A549 (cell line): ENCODE results near the gene SEC14L5. TPM values are rescaled to one million over a fixed set of nuclear protein-coding genes. Genes with fewer than 3 reads are reported as not detected.

Experiments
- ATAC-seq, 2 experiments: fragments of 200-7000 bp in 1 of 2; fragments of >200 bp in 1 of 2; cut with Nextera tagmentation in 1 of 2; cut with Tn5 transposase in 1 of 2; 3 replicates each; pipeline versions ENCODE4 v1.8.0 to v1.9.1; 2018 to 2020; ENCODE audit warnings: mild to moderate bottlenecking in 1 of 2, moderate library complexity in 1 of 2
- CTCF ChIA-PET: fragments of 300-600 bp; sonication (Branson Sonifier 250); formaldehyde crosslinking; extraction: SDS; loops from one replicate; lab custom pipeline; 2021; ENCODE audit warnings: antibody characterized with exemption, inconsistent platforms; lab: Yijun Ruan, JAX
- POLR2A ChIA-PET: fragments of 350-600 bp; formaldehyde crosslinking; extraction: SDS; loops from one replicate; lab custom pipeline; 2021; ENCODE audit warnings: antibody characterized with exemption, inconsistent platforms; lab: Yijun Ruan, JAX
- DNase-seq, 2 experiments: peaks; one replicate each; pipeline versions ENCODE4 v3.0.0 to v3.0.0-alpha.2; 2011 to 2016; ENCODE audit warnings: low read depth in 1 of 2, low spot score in 1 of 2
- FAIRE-seq: peaks from 2 replicates; lab custom pipeline; 2011; peaks lifted over from hg19 to GRCh38; lab: Jason Lieb, UNC
- H3K27ac ChIP-seq, 2 experiments: fragments of >200 bp; sonication (Bioruptor Twin); formaldehyde crosslinking; 3 replicates each; pipeline ENCODE4 v1.5.1; 2016 to 2017
- H3K4me1 ChIP-seq: fragments of >200 bp; sonication (Bioruptor Twin); formaldehyde crosslinking; 3 replicates; pipeline ENCODE4 v1.6.1; 2016
- H3K4me2 ChIP-seq: fragments of >200 bp; sonication (Bioruptor Twin); formaldehyde crosslinking; 3 replicates; pipeline ENCODE4 v1.6.1; 2016
- H3K4me3 ChIP-seq: fragments of >200 bp; sonication (Bioruptor Twin); formaldehyde crosslinking; 3 replicates; pipeline ENCODE4 v1.5.1; 2016
- H3K9me3 ChIP-seq: fragments of >200 bp; sonication (Bioruptor Twin); formaldehyde crosslinking; 3 replicates; pipeline ENCODE4 v1.6.1; 2016
- BHLHE40 ChIP-seq: IDR thresholded peaks from 2 replicates; pipeline ENCODE4 v1.6.1; 2012; ENCODE audit warnings: low read depth, low read length, inconsistent platforms
- CBX2 ChIP-seq: fragments of 200-600 bp; sonication (generic); IDR thresholded peaks from 2 replicates; pipeline ENCODE4 v1.6.1; 2016; ENCODE audit warnings: low read depth, mild to moderate bottlenecking, borderline replicate concordance
- ELK1 ChIP-seq: fragments of 150-350 bp; IDR thresholded peaks from 2 replicates; pipeline ENCODE4 v1.6.1; 2014; ENCODE audit warnings: low read depth, mild to moderate bottlenecking, low read length
- FOSB ChIP-seq: fragments of 250-450 bp; sonication (Bioruptor Pico); IDR thresholded peaks from 2 replicates; pipeline ENCODE4 v1.5.0; 2020; ENCODE audit warnings: mild to moderate bottlenecking, moderate library complexity
- GATA3 ChIP-seq: IDR thresholded peaks from 2 replicates; pipeline ENCODE4 v1.6.1; 2012; ENCODE audit warnings: borderline replicate concordance
- HES2 ChIP-seq: fragments of >200 bp; sonication (Bioruptor Twin); formaldehyde crosslinking; IDR thresholded peaks from 2 replicates; pipeline ENCODE4 v1.6.1; 2016
- HMGXB4 ChIP-seq: fragments of 250-450 bp; sonication (Bioruptor Pico); IDR thresholded peaks from 2 replicates; pipeline ENCODE4 v1.5.0; 2021; ENCODE audit warnings: mild to moderate bottlenecking, moderate library complexity, borderline replicate concordance
- HOXA7 ChIP-seq: fragments of 250-450 bp; sonication (Bioruptor Pico); IDR thresholded peaks from 2 replicates; pipeline ENCODE4 v1.5.0; 2020; ENCODE audit warnings: mild to moderate bottlenecking, moderate library complexity
- HOXB5 ChIP-seq: fragments of 250-450 bp; sonication (Bioruptor Pico); IDR thresholded peaks from 2 replicates; pipeline ENCODE4 v1.5.0; 2020; ENCODE audit warnings: mild to moderate bottlenecking, moderate library complexity
- NPAS2 ChIP-seq: fragments of 250-450 bp; sonication (Bioruptor Pico); IDR thresholded peaks from 2 replicates; pipeline ENCODE4 v1.8.0; 2022; ENCODE audit warnings: mild to moderate bottlenecking, moderate library complexity, borderline replicate concordance
- NR3C1 ChIP-seq: fragments of >200 bp; sonication (Bioruptor Twin); formaldehyde crosslinking; IDR thresholded peaks from 3 replicates; pipeline ENCODE4 v1.6.1; 2017
- PHF8 ChIP-seq: fragments of 200-600 bp; sonication (generic); IDR thresholded peaks from 2 replicates; pipeline ENCODE4 v1.6.1; 2016; ENCODE audit warnings: low read depth, mild to moderate bottlenecking, antibody characterized with exemption, moderate library complexity, borderline replicate concordance
- POLR2A ChIP-seq: IDR thresholded peaks from 2 replicates; pipeline ENCODE4 v1.6.1; 2012; ENCODE audit warnings: mild to moderate bottlenecking, low read length
- RAD21 ChIP-seq, 2 experiments: fragments of >200 bp in 1 of 2; sonication (Bioruptor Twin) in 1 of 2; formaldehyde crosslinking in 1 of 2; IDR thresholded peaks in 1 of 2; conservative IDR thresholded peaks in 1 of 2; 2 replicates in 1 of 2; 3 replicates in 1 of 2; pipeline ENCODE4 v1.6.1; 2012 to 2018; ENCODE audit warnings: inconsistent platforms in 1 of 2
- RCOR1 ChIP-seq: fragments of 150-350 bp; IDR thresholded peaks from 2 replicates; pipeline ENCODE4 v1.6.1; 2014; ENCODE audit warnings: antibody characterized with exemption, low read length, low read depth
- REST ChIP-seq: fragments of 200-600 bp; sonication (generic); IDR thresholded peaks from 2 replicates; pipeline ENCODE4 v1.6.1; 2016; ENCODE audit warnings: antibody characterized with exemption, mild to moderate bottlenecking, moderate library complexity
- SREBF2 ChIP-seq: fragments of 450-650 bp; IDR thresholded peaks from 2 replicates; pipeline ENCODE4 v1.6.1; 2014; ENCODE audit warnings: mild to moderate bottlenecking, moderate library complexity
- TFCP2L1 ChIP-seq: fragments of 250-450 bp; sonication (Bioruptor Pico); IDR thresholded peaks from 2 replicates; pipeline ENCODE4 v1.5.0; 2021; ENCODE audit warnings: mild to moderate bottlenecking
- TP53 ChIP-seq: fragments of 250-450 bp; sonication (Bioruptor Pico); IDR thresholded peaks from 2 replicates; pipeline ENCODE4 v1.5.0; 2021; ENCODE audit warnings: mild to moderate bottlenecking, moderate library complexity
- WGBS: methylation state at CpG from one replicate; pipeline ENCODE4 v1.1.6; 2017; ENCODE audit errors: missing lambda C conversion rate; 5-methylcytosine and 5-hydroxymethylcytosine counted together
- polyA plus RNA-seq, 4 experiments: library from polyadenylated mRNA; depleted of rRNA in 3 of 4; stranded (reverse); fragments of >200 nt; fragmentation: RNase III in 1 of 4; extraction: RNeasy Plus Mini Kit Qiagen cat#74134 plus additional on column Dnase treatment in 1 of 4; gene quantifications; 2 replicates in 3 of 4; 3 replicates in 1 of 4; pipeline ENCODE4 v1.2.3, GENCODE V29; 2011 to 2017

SEC14L5 gene
- polyA plus RNA-seq, 2 of the 4 experiments (the other 2 are of a cell fraction), result 0.03 to 0.05 TPM

GRCh38 chr16:4979736-4980660 is 21.9 kb downstream of the SEC14L5 start:
- ChIA-PET CTCF (interaction anchor here (0.9 to 1.6 kb wide), 2 partner anchors 12 to 106 kb away, joined by 3 read pairs; no protein-coding TSS in a partner anchor), POLR2A (no interaction called here)
- ATAC-seq, result no peak
- Histone ChIP-seq H3K27ac (no peak overlapping the region), H3K4me2 (no peak overlapping the region), H3K4me3 (no peak overlapping the region), H3K9me3 (no peaks in the 10 kb centered on the region), H3K4me1 (no peaks in the 10 kb centered on the region)
- WGBS, result 57% methylated on average over 25 of the region's 25 CpGs
- DNase-seq, result no peak
- no peak for FAIRE-seq
- TF ChIP-seq GATA3 (no peak), POLR2A (no peak), SREBF2 (no peak), HMGXB4 (CRISPR knock-in tag) (no peak), TP53 (CRISPR knock-in tag) (no peak), HOXA7 (no peak), ELK1 (no peak), FOSB (CRISPR knock-in tag) (no peak), CBX2 (no peak), NR3C1 (no peak), RCOR1 (no peak), HOXB5 (CRISPR knock-in tag) (no peak)

GRCh38 chr16:4980691-4981090 is 22.6 kb downstream of the SEC14L5 start:
- CTCF ChIA-PET, result no interaction called here
- Histone ChIP-seq H3K9me3 (no peaks in the 10 kb centered on the region), H3K27ac (no peak overlapping the region), H3K4me2 (no peak overlapping the region), H3K4me1 (no peaks in the 10 kb centered on the region), H3K4me3 (no peak overlapping the region)
- no peak for DNase-seq
- POLR2A ChIA-PET, result no interaction called here
- ATAC-seq, result no peak
- TF ChIP-seq HES2, result no peak
- no peak for TF ChIP-seq TFCP2L1 (CRISPR knock-in tag)
- TF ChIP-seq PHF8, result no peak
- TF ChIP-seq BHLHE40, result no peak
- no peak for TF ChIP-seq NPAS2 (CRISPR knock-in tag)
- TF ChIP-seq REST, result no peak
- no peak for TF ChIP-seq RAD21 (conservative IDR thresholded peaks at IDR 0.05 in 1 of 2, IDR thresholded peaks at IDR 0.05 in 1 of 2)
- no peak for FAIRE-seq
- 51% methylated on average over 10 of the region's 10 CpGs for WGBS
